Uterus (tissue), 4 donors: Measurements from ENCODE around the gene MRGPRD. TPM values are rescaled to one million over a fixed set of nuclear protein-coding genes. Genes with fewer than 3 reads are reported as not detected.
A peak's percentile ranks its signal among the peaks of the same experiment; 100 is the strongest.

Source experiments
- DNase-seq, 2 donors: peaks; one replicate each; pipeline ENCODE4 v3.0.0-alpha.2; 2019 to 2020
- H3K27ac ChIP-seq, 2 donors: fragments of 200-600 bp; sonication (generic); 1 replicate in 1 of 2; 2 replicates in 1 of 2; pipeline ENCODE4 v1.5.1; 2016 to 2018
- H3K27me3 ChIP-seq, 2 donors: fragments of 200-600 bp; sonication (generic); one replicate each; pipeline ENCODE4 v1.5.1; 2018 to 2019; ENCODE audit warnings: control low read depth in 1 of 2
- H3K36me3 ChIP-seq, 2 donors: fragments of 200-600 bp; sonication (generic); one replicate each; pipeline ENCODE4 v1.5.1; 2019; ENCODE audit warnings: control low read depth in 1 of 2
- H3K4me1 ChIP-seq, 2 donors: fragments of 200-600 bp; sonication (generic); one replicate each; pipeline ENCODE4 v1.5.1; 2018 to 2019; ENCODE audit warnings: control low read depth in 1 of 2
- H3K4me3 ChIP-seq, 2 donors: fragments of 200-600 bp; sonication (generic); 1 replicate in 1 of 2; 2 replicates in 1 of 2; pipeline ENCODE4 v1.5.1; 2018 to 2019; ENCODE audit warnings: mild to moderate bottlenecking in 1 of 2
- H3K9me3 ChIP-seq, 2 donors: fragments of 200-600 bp; sonication (generic); one replicate each; pipeline ENCODE4 v1.5.1; 2019; ENCODE audit warnings: control low read depth in 1 of 2
- CTCF ChIP-seq, 4 experiments: fragments of 200-600 bp in 2 of 4; fragments of 450-650 bp in 2 of 4; sonication (generic) in 2 of 4; IDR thresholded peaks; one replicate each; pipeline ENCODE4 v1.5.1; 2016 to 2019; ENCODE audit warnings: antibody characterized with exemption in 4 of 4, mild to moderate bottlenecking in 2 of 4, moderate library complexity in 1 of 4
- POLR2A ChIP-seq, 2 donors: fragments of 450-650 bp; IDR thresholded peaks; one replicate each; pipeline ENCODE4 v1.6.1; 2016; ENCODE audit warnings: antibody characterized with exemption in 2 of 2, mild to moderate bottlenecking in 1 of 2, moderate library complexity in 1 of 2
- intact Hi-C: fragments of 100-400 bp; cut with DNase I; formaldehyde crosslinking; loops from one replicate; pipeline ENCODE4 v1.15.1; 2023; ENCODE audit warnings: low total_unique reads
- total RNA-seq, 4 donors: library from RNA; depleted of rRNA in 3 of 4; stranded (reverse); fragments of >200 nt in 3 of 4; gene quantifications; one replicate each; pipeline versions ENCODE4 v1.1.0 to v1.2.4, GENCODE V29; 2014 to 2023
- donor health status: DM: yes; HTN: yes; CAD: no.

The MRGPRD gene
- total RNA-seq, 4 donors from 2014 or later, result 0.41 TPM; not detected in 3

- intact Hi-C loops, result no loop called here
- H3K27ac ChIP-seq, result no peak overlapping the region
- H3K4me1 ChIP-seq, result no peaks in the 10 kb centered on the region
- peak; percentile 4 to 8 for DNase-seq
- H3K27me3 ChIP-seq, result no peaks in the 10 kb centered on the region
- no peak overlapping the region for H3K4me3 ChIP-seq
- H3K9me3 ChIP-seq, result no peaks in the 10 kb centered on the region
- TF ChIP-seq CTCF (IDR thresholded peaks at IDR 0.05), result no peak
- no peak for TF ChIP-seq POLR2A (IDR thresholded peaks at IDR 0.05)
- H3K36me3 ChIP-seq, result no peaks in the 10 kb centered on the region
Observed at GRCh38 chr11:68963779-68964178, 17.0 kb downstream of the MRGPRD start.

GRCh38 chr11:68962527-68963250 lies 18.1 kb downstream of the MRGPRD start:
- Histone ChIP-seq H3K27me3 (no peaks in the 10 kb centered on the region), H3K27ac (no peak overlapping the region), H3K36me3 (no peaks in the 10 kb centered on the region), H3K4me1 (no peaks in the 10 kb centered on the region), H3K4me3 (no peak overlapping the region), H3K9me3 (no peaks in the 10 kb centered on the region)
- TF ChIP-seq CTCF (IDR thresholded peaks at IDR 0.05) (peak in 1 of 4 experiments; percentile 9), POLR2A (IDR thresholded peaks at IDR 0.05) (no peak)
- intact Hi-C loops, result no loop called here
- peak in 1 of 2 donors; percentile 14 for DNase-seq

GRCh38 chr11:68961245-68961644 lies 19.5 kb downstream of the MRGPRD start:
- H3K4me3 ChIP-seq, result no peak overlapping the region
- TF ChIP-seq POLR2A (IDR thresholded peaks at IDR 0.05) (no peak), CTCF (IDR thresholded peaks at IDR 0.05) (no peak)
- DNase-seq, result no peak
- no peak overlapping the region for H3K27ac ChIP-seq
- H3K27me3 ChIP-seq, result no peaks in the 10 kb centered on the region
- H3K4me1 ChIP-seq, result no peaks in the 10 kb centered on the region
- H3K9me3 ChIP-seq, result no peaks in the 10 kb centered on the region
- intact Hi-C loops, result no loop called here
- H3K36me3 ChIP-seq, result no peaks in the 10 kb centered on the region

- Histone ChIP-seq H3K27me3 (no peaks in the 10 kb centered on the region), H3K27ac (no peak overlapping the region), H3K36me3 (no peaks in the 10 kb centered on the region), H3K4me3 (no peak overlapping the region), H3K9me3 (no peaks in the 10 kb centered on the region), H3K4me1 (peaks cover 0 to 2% of the 10 kb centered on the region in 2 donors)
- TF ChIP-seq CTCF (IDR thresholded peaks at IDR 0.05) (no peak), POLR2A (IDR thresholded peaks at IDR 0.05) (no peak)
- no peak for DNase-seq
- intact Hi-C loops, result no loop called here
Observed at GRCh38 chr11:68960294-68961071, 20.3 kb downstream of the MRGPRD start.
